Peyer's patch (tissue), 4 donors: ENCODE data around the gene ANKHD1.

ENCODE experiments used
- POLR2A ChIP-seq, 2 donors: fragments of 450-650 bp; IDR thresholded peaks; one replicate each; pipeline ENCODE4 v1.5.1; 2017; ENCODE audit warnings: antibody characterized with exemption in 2 of 2, mild to moderate bottlenecking in 2 of 2, moderate library complexity in 2 of 2
- TF ChIP-seq, protein P1 (sequence below), 6 experiments: fragments of 450-650 bp in 4 of 6; fragments of 200-600 bp in 2 of 6; sonication (generic) in 1 of 6; IDR thresholded peaks; one replicate each; pipeline ENCODE4 v1.5.1; 2017 to 2019; ENCODE audit warnings: antibody characterized with exemption in 6 of 6, mild to moderate bottlenecking in 3 of 6, moderate library complexity in 1 of 6

DNA sequence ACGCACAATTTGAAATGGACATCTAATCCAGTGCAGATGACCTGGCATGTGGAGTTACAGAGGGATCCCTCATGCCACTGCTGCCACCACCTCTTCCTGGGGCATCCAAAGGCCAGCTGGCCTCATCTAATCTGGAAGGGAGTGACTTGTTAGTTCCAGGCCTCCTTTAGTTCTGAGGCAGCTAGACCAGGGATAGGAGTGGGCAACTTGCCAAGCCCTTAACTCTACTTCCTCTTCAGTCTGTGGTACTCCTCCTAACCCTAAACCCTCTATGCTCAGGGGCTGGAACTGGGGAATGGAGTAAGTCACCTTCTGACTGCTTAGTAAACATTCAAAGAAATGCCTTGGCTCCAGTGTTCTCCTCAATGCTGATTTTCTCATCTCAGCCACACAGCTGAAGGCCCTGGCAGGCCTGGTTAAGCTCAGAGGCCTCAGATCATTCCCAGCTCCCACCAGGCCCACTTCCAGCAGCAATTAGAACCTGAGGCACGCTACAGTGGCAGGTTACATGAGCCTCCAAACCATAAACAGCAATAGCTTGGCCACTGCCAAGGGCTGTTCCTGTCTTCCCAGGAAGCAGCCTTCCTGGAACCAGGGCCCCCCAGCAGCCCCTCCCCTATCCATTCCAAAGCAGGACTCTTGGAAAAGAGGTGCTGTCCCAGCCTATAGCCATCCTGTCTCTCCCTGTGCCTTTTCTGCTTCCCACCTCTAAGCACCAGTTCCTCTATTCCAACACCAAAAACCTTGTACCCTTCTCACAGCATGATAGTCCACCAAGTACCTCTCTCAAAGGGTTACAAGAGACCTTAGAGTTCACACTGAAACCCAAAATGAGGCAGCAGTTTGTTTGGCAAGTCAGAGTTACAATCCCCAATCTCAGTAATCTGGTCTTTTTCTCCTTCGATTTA lies 147.9 kb downstream of the ANKHD1 start:
- TF ChIP-seq POLR2A (IDR thresholded peaks at IDR 0.05) = peak in 1 of 2 donors; percentile 14
- TF ChIP-seq, protein P1, sequence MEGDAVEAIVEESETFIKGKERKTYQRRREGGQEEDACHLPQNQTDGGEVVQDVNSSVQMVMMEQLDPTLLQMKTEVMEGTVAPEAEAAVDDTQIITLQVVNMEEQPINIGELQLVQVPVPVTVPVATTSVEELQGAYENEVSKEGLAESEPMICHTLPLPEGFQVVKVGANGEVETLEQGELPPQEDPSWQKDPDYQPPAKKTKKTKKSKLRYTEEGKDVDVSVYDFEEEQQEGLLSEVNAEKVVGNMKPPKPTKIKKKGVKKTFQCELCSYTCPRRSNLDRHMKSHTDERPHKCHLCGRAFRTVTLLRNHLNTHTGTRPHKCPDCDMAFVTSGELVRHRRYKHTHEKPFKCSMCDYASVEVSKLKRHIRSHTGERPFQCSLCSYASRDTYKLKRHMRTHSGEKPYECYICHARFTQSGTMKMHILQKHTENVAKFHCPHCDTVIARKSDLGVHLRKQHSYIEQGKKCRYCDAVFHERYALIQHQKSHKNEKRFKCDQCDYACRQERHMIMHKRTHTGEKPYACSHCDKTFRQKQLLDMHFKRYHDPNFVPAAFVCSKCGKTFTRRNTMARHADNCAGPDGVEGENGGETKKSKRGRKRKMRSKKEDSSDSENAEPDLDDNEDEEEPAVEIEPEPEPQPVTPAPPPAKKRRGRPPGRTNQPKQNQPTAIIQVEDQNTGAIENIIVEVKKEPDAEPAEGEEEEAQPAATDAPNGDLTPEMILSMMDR (IDR thresholded peaks at IDR 0.05) = no peak
